UCSD-AML1 (cell line): Measurements from ENCODE around the gene TM6SF1.

ENCODE experiments used
- DNase-seq: peaks from one replicate; lab custom pipeline; 2025; ENCODE audit not compliant: unreplicated experiment; lab: John Stamatoyannopoulos, UW

The TM6SF1 gene

GRCh38 chr15:83170474-83171165, 63.2 kb downstream of the TM6SF1 start:
- DNase-seq, result no peak

- DNase-seq, result no peak
Observed at GRCh38 chr15:83174891-83175290, 67.4 kb downstream of the TM6SF1 start.

- DNase-seq, result no peak
Observed at GRCh38 chr15:83178390-83178789, 70.9 kb downstream of the TM6SF1 start.

DNA sequence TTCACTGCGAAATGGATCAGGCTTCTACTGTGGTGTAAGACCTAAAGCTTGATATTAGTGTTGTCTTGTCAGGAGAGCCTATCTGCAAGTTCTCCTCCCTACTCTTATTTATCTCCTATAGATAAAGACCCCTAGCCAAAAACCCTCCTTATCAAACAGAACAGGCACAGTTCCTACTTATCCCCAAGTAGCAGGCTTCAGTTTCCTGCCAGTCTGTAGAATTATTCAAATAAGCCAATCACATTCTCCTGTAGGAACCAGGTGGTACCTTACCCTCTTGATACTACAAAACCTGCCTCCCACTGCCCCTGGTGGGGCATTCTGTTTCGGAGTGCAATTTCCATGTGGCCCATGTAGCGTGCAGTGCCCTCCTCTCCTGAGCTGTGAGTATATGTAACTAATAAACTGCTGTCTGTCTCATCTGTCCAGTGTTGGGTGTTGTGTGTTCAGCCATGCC, 71.5 kb downstream of the TM6SF1 start:
- DNase-seq, result no peak

- DNase-seq, result no peak
Observed at GRCh38 chr15:83185561-83185960, 78.1 kb downstream of the TM6SF1 start.
